Transverse colon (tissue), 4 donors: ENCODE results near the gene NKAIN2. TPM values are rescaled to one million over a fixed set of nuclear protein-coding genes. Genes with fewer than 3 reads are reported as not detected.

ENCODE experiments used
- DNase-seq: peaks from one replicate; pipeline ENCODE4 v3.0.0-alpha.2; 2019
- H3K27ac ChIP-seq, 4 donors: fragments of 200-600 bp; sonication (generic); 2 replicates each; pipeline ENCODE4 v1.5.1; 2016 to 2018; ENCODE audit warnings: inconsistent platforms in 4 of 4
- H3K27me3 ChIP-seq: fragments of 200-600 bp; sonication (generic); 2 replicates; pipeline ENCODE4 v1.5.1; 2017; ENCODE audit warnings: inconsistent platforms
- H3K36me3 ChIP-seq, 4 donors: fragments of 200-600 bp; sonication (generic); 2 replicates each; pipeline ENCODE4 v1.5.1; 2017 to 2019; ENCODE audit warnings: inconsistent platforms in 4 of 4
- H3K4me1 ChIP-seq, 4 donors: fragments of 200-600 bp; sonication (generic); 2 replicates each; pipeline ENCODE4 v1.5.1; 2017 to 2020; ENCODE audit warnings: inconsistent platforms in 4 of 4
- H3K4me3 ChIP-seq, 4 donors: fragments of 200-600 bp; sonication (generic); 1 replicate in 1 of 4; 2 replicates in 3 of 4; pipeline versions ENCODE4 v1.5.1 to v1.6.1; 2017 to 2019; ENCODE audit warnings: inconsistent platforms in 4 of 4
- H3K9me3 ChIP-seq, 2 donors: fragments of 200-600 bp; sonication (generic); 2 replicates each; pipeline ENCODE4 v1.5.1; 2017 to 2019; ENCODE audit warnings: inconsistent platforms in 2 of 2
- CTCF ChIP-seq, 5 experiments: fragments of 200-600 bp in 3 of 5; fragments of 450-650 bp in 2 of 5; sonication (generic) in 3 of 5; IDR thresholded peaks; 1 replicate in 2 of 5; 2 replicates in 3 of 5; pipeline ENCODE4 v1.5.1; 2016 to 2017; ENCODE audit warnings: antibody characterized with exemption in 5 of 5, inconsistent platforms in 3 of 5, mild to moderate bottlenecking in 2 of 5, moderate library complexity in 1 of 5
- EP300 ChIP-seq: sonication (generic); formaldehyde crosslinking; IDR thresholded peaks from one replicate; pipeline ENCODE4 v1.6.1; 2017; ENCODE audit warnings: antibody characterized with exemption, low read depth
- POLR2A ChIP-seq: fragments of 450-650 bp; IDR thresholded peaks from one replicate; pipeline ENCODE4 v1.6.1; 2016; ENCODE audit warnings: antibody characterized with exemption, mild to moderate bottlenecking, moderate library complexity
- POLR2AphosphoS5 ChIP-seq, 3 donors: sonication (generic); formaldehyde crosslinking; IDR thresholded peaks; one replicate each; pipeline ENCODE4 v1.6.1; 2016; ENCODE audit warnings: antibody characterized with exemption in 3 of 3
- WGBS, 2 donors: methylation state at CpG; one replicate each; pipeline ENCODE4 v1.1.5; 2018; ENCODE audit warnings: low coverage in 1 of 2; 5-methylcytosine and 5-hydroxymethylcytosine counted together
- in situ Hi-C, 4 donors: fragments of 200-750 bp; cut with MboI; loops; one replicate each; pipeline versions ENCODE4 v1.15.0 to v1.15.1; 2017; ENCODE audit warnings: low sequenced_read_pairs in 3 of 4, low pct_ligation_motif_present in 1 of 4, low pct_unique_long_range_greater_than_20kb in 1 of 4
- intact Hi-C: fragments of 100-400 bp; cut with DNase I; formaldehyde crosslinking; loops from one replicate; pipeline ENCODE4 v1.15.1; 2023; ENCODE audit warnings: low total_unique reads
- total RNA-seq, 4 donors: library from RNA; depleted of rRNA; stranded (reverse); fragments of >200 nt; gene quantifications; one replicate each; pipeline ENCODE4 v1.1.0, GENCODE V29; 2016

NKAIN2 gene
- total RNA-seq, 4 donors from 2014 or later, result 0.32 TPM; not detected in 3

GRCh38 chr6:124742971-124743370 is 939.3 kb downstream of the NKAIN2 start:
- H3K4me3 ChIP-seq, result no peak overlapping the region
- 36 to 40% methylated on average over 1 to 2 of the region's 2 CpGs for WGBS, 2 donors
- no peaks in the 10 kb centered on the region for H3K36me3 ChIP-seq
- no peaks in the 10 kb centered on the region for H3K27me3 ChIP-seq
- no peak for DNase-seq
- intact Hi-C loops (no loop called here), in situ Hi-C loops (no loop called here)
- H3K9me3 ChIP-seq, result no peaks in the 10 kb centered on the region
- TF ChIP-seq POLR2A, result no peak
- H3K4me1 ChIP-seq, result no peaks in the 10 kb centered on the region
- H3K27ac ChIP-seq, result no peak overlapping the region

- Histone ChIP-seq H3K27me3 (no peaks in the 10 kb centered on the region), H3K36me3 (no peaks in the 10 kb centered on the region), H3K9me3 (no peaks in the 10 kb centered on the region), H3K4me1 (no peaks in the 10 kb centered on the region), H3K27ac (no peak overlapping the region), H3K4me3 (no peak overlapping the region)
- no peak for DNase-seq
- TF ChIP-seq EP300 (no peak), POLR2A (no peak), CTCF (IDR thresholded peaks at IDR 0.05) (no peak), POLR2AphosphoS5 (IDR thresholded peaks at IDR 0.05) (no peak)
- intact Hi-C loops (no loop called here), in situ Hi-C loops (no loop called here)
- WGBS, 2 donors, result 44 to 49% methylated on average over 2 of the region's 2 CpGs
Observed at GRCh38 chr6:124743420-124743819, 939.8 kb downstream of the NKAIN2 start.

GRCh38 chr6:124747349-124747748 is 943.7 kb downstream of the NKAIN2 start:
- TF ChIP-seq POLR2AphosphoS5 (IDR thresholded peaks at IDR 0.05) (no peak), CTCF (IDR thresholded peaks at IDR 0.05) (no peak), EP300 (no peak), POLR2A (no peak)
- Histone ChIP-seq H3K27me3 (no peaks in the 10 kb centered on the region), H3K9me3 (no peaks in the 10 kb centered on the region), H3K4me1 (no peaks in the 10 kb centered on the region), H3K4me3 (no peak overlapping the region), H3K36me3 (no peaks in the 10 kb centered on the region), H3K27ac (no peak overlapping the region)
- in situ Hi-C loops, result no loop called here
- no peak for DNase-seq
- intact Hi-C loops, result no loop called here
- 36 to 57% methylated on average over 2 of the region's 2 CpGs for WGBS, 2 donors

GRCh38 chr6:124748778-124749177 is 945.1 kb downstream of the NKAIN2 start:
- H3K4me3 ChIP-seq, result no peak overlapping the region
- no peaks in the 10 kb centered on the region for H3K27me3 ChIP-seq
- no peak overlapping the region for H3K27ac ChIP-seq
- H3K36me3 ChIP-seq, result no peaks in the 10 kb centered on the region
- no peaks in the 10 kb centered on the region for H3K4me1 ChIP-seq
- H3K9me3 ChIP-seq, result no peaks in the 10 kb centered on the region
- DNase-seq, result no peak
- in situ Hi-C loops, result no loop called here
- TF ChIP-seq POLR2AphosphoS5 (IDR thresholded peaks at IDR 0.05), result no peak
- no peak for TF ChIP-seq CTCF (IDR thresholded peaks at IDR 0.05)
- TF ChIP-seq EP300, result no peak
- no peak for TF ChIP-seq POLR2A
- intact Hi-C loops, result no loop called here
- 28 to 45% methylated on average over 2 of the region's 2 CpGs for WGBS, 2 donors

- Histone ChIP-seq H3K27me3 (no peaks in the 10 kb centered on the region), H3K4me1 (no peaks in the 10 kb centered on the region), H3K36me3 (no peaks in the 10 kb centered on the region), H3K9me3 (no peaks in the 10 kb centered on the region), H3K4me3 (no peak overlapping the region), H3K27ac (no peak overlapping the region)
- DNase-seq, result no peak
- TF ChIP-seq CTCF (IDR thresholded peaks at IDR 0.05) (no peak), POLR2AphosphoS5 (IDR thresholded peaks at IDR 0.05) (no peak), EP300 (no peak), POLR2A (no peak)
- 81 to 86% methylated on average over 1 of the region's 1 CpG for WGBS, 2 donors
- in situ Hi-C loops, result no loop called here
- intact Hi-C loops, result no loop called here
Observed at GRCh38 chr6:124753001-124753400, 949.3 kb downstream of the NKAIN2 start.
